Measurements from ENCODE around the gene FCRL2. TPM values are rescaled to one million over a fixed set of nuclear protein-coding genes. Genes with fewer than 3 reads are reported as not detected.
"Not testable (repeated sequence)": the region's sequence is repeated elsewhere in the genome, so short reads cannot be mapped to it uniquely, and the experiment has no call there.

Gene FCRL2
- total RNA-seq, 1 donor from 2014 or later, result not detected

DNA sequence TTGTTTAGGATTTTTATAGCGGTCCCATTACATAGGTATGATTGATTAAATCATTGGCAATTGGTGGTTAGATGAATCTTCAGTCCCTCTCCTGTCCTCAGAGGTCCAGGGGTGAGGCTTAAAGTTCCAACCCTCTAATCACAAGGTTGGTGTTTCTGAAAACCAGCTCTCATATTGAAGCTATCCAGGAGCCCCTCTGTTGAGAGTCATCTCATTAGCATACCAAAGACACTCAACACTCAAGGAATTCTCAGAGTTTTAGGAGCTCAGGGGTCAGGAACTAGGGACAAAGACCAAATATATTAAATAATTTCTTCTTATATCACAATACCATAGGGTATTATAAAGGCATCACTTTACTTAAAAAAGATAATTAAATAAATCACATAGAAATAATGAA, 23.3 kb downstream of the FCRL2 start:
- TF ChIP-seq, protein P1, sequence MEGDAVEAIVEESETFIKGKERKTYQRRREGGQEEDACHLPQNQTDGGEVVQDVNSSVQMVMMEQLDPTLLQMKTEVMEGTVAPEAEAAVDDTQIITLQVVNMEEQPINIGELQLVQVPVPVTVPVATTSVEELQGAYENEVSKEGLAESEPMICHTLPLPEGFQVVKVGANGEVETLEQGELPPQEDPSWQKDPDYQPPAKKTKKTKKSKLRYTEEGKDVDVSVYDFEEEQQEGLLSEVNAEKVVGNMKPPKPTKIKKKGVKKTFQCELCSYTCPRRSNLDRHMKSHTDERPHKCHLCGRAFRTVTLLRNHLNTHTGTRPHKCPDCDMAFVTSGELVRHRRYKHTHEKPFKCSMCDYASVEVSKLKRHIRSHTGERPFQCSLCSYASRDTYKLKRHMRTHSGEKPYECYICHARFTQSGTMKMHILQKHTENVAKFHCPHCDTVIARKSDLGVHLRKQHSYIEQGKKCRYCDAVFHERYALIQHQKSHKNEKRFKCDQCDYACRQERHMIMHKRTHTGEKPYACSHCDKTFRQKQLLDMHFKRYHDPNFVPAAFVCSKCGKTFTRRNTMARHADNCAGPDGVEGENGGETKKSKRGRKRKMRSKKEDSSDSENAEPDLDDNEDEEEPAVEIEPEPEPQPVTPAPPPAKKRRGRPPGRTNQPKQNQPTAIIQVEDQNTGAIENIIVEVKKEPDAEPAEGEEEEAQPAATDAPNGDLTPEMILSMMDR (conservative IDR thresholded peaks at IDR 0.05; ENCODE audit: low read depth, low read length), result no peak
- no peak for DNase-seq (ENCODE audit: low read depth)
- H3K4me3 ChIP-seq (ENCODE audit: low read depth, low read length), result no peak overlapping the region

DNA sequence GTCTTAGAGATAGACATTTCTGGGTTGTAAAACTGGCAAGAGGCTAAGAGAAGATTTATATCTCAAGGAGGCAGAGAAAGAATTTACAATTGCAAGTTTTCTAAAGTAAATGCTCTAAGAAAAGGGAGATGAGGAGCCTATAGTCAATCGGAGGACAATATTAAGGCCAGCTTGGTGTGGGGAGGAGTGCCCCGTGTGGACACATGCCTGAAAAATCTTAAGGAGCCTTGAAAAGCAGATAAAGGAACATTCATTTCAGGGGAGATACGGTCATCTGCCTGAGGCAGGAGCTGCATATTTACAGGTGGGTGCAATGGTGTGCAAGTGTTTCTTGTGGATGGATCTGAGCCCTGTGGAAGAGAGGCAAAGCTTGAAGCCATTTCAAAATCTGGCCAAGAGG, 25.6 kb downstream of the FCRL2 start:
- TF ChIP-seq, protein P1 (conservative IDR thresholded peaks at IDR 0.05; ENCODE audit: low read depth, low read length), result peak; percentile 11
- DNase-seq (ENCODE audit: low read depth), result no peak

DNA sequence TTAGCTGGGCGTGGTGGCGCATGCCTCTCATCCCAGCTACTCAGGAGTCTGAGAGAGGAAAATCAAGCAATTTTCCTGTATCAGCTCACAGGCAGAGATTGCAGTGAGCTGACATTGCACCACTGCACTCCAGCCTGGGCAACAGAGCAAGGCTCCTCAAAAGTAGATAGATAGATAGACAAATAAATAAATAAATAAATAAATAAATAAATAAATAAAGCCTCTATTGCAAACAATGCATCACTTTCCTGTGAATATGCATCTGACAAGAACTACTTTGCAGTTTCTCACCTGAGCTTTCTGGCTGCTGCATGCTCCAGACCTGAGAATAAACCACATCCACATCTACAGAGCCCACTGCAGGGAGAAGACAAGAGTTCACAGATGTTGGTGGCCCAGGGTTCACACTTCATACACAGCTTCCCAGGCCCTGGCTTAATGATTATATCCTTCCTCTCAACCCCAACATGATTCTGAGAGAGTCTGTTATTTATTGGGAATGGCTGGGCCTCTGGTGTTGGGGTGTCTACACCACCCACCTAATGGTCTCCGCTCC, 28.6 kb downstream of the FCRL2 start:
- TF ChIP-seq, protein P1 (conservative IDR thresholded peaks at IDR 0.05; ENCODE audit: low read depth, low read length), result no peak
- DNase-seq (ENCODE audit: low read depth), result no peak
- no peak overlapping the region for H3K4me3 ChIP-seq (ENCODE audit: low read depth, low read length)

More for the DNA sequence above, 25.6 kb downstream of the FCRL2 start:
- no peak overlapping the region for H3K4me3 ChIP-seq (ENCODE audit: low read depth, low read length)

DNA sequence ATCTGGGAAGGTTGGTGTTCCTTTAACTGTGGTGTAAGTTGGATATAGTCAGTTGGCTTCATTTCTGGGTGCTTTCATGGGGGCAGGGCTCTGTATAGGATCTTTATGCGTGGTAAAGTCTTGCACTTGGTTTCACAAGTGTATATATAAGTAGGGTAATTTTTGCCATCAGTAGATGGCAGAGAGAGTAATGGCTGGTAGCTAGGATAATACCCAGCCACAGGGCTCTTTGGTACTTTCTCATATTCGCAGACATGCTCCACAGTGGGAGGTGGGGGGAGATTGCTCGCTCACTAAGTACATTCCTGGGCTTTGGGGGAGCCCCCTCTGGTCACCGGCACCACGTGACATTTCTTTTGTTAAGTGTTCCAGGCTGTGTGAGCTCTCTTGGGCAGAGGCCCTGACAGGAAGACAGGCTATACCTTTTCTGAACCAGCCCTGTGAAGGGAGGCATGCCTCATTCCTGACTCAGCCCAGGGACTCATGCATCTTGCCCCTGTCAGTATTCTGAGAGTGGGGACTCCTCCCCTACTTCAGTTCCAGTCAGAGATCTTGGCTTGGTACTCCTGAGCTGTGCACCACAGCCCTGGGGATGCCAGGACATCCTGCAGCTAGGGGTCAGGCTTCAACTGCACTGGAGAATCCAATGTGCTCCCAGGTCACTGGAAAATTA, 37.6 kb downstream of the FCRL2 start:
- peak; percentile 26 for DNase-seq (ENCODE audit: low read depth)
- H3K4me3 ChIP-seq (ENCODE audit: low read depth, low read length), result no peak overlapping the region
- TF ChIP-seq, protein P1 (conservative IDR thresholded peaks at IDR 0.05; ENCODE audit: low read depth, low read length), result peak; percentile 56

DNA sequence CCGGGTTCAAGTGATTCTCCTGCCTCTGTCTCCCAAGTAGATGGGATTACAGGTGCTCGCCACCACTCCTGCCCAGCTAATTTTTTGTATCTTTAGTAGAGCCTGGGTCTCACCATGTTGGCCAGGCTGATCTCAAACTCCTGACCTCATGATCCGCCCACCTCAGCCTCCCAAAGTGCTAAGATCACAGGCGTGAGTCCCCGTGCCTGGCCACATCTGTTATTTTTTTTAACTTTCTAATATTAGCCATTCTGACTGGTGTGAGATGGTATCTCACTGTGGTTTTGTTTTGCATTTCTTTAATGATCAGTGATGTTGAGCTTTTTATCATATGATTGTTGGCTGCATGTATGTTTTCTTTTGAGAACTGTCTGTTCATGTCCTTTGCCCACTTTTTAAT, 40.9 kb downstream of the FCRL2 start:
- not testable (repeated sequence) for DNase-seq (ENCODE audit: low read depth); H3K4me3 ChIP-seq (ENCODE audit: low read depth, low read length)

DNA sequence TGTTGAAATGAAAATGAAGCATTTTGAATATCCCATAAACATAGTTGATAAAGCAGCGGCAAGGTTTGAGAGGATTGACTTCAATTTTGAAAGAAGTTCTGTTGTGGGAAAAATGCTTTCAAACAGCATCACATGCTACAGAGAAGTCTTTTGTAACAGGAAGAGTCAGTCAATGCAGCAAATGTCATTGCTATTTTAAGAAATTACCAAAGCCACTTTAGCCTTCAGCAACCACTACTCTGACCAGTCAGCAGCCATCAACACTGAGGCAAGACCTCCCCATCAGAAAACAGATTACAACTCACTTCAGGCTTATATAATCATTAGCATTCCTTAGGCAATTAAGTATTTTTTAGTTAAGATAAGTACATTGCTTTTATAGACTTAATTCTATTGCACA, 42.6 kb downstream of the FCRL2 start:
- H3K4me3 ChIP-seq (ENCODE audit: low read depth, low read length), result no peak overlapping the region
- DNase-seq (ENCODE audit: low read depth), result no peak
- TF ChIP-seq, protein P1 (conservative IDR thresholded peaks at IDR 0.05; ENCODE audit: low read depth, low read length), result no peak

DNA sequence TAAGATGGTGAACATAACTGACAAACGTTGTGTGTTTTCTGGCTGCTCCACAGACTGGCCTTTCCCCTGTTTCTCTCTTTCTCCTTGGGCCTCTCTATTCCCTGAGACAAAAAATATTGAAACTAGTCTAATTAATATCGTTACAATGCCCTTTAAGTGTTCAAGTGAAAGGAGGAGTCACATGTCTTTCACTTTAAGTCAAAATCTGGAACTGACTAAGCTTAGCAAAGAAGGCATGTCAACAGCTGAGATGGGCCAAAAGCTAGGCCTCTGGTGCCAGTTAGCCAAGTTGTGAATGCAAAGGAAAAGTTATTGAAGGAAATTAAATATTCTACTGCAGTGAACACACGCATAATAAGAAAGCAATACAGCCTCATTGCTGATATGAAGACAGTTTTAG, 44.2 kb downstream of the FCRL2 start:
- no peak for DNase-seq (ENCODE audit: low read depth)
- no peak overlapping the region for H3K4me3 ChIP-seq (ENCODE audit: low read depth, low read length)
- TF ChIP-seq, protein P1 (conservative IDR thresholded peaks at IDR 0.05; ENCODE audit: low read depth, low read length), result no peak
